Sciatic nerve (tissue), 2 donors: ENCODE results near the gene LHX8. TPM values are rescaled to one million over a fixed set of nuclear protein-coding genes. Genes with fewer than 3 reads are reported as not detected.

ENCODE experiments used
- ATAC-seq: fragments of 200-7000 bp; cut with Tn5 transposase; one replicate; pipeline ENCODE4 v1.9.1; 2020; ENCODE audit warnings: mild to moderate bottlenecking, moderate library complexity
- DNase-seq: peaks from one replicate; pipeline ENCODE4 v3.0.0-alpha.2; 2020; ENCODE audit warnings: low spot score
- intact Hi-C: fragments of 100-400 bp; cut with DNase I; formaldehyde crosslinking; loops from one replicate; pipeline ENCODE4 v1.14.2; 2022
- total RNA-seq: library from RNA; stranded (reverse); fragmentation: NEBNext Ultra II Directional; extraction: Animal tissue kit (Norgen Biotek cat#: 25700); gene quantifications from one replicate; pipeline ENCODE4 v1.2.1, GENCODE V29; 2021
- donor health status: DM: no; HTN: no; CAD: no.
- donor health status: DM: no; HTN: no; CAD: no.

LHX8 gene
- total RNA-seq, 1 donor from 2014 or later: not detected

- DNase-seq: no peak
- intact Hi-C loops: no loop called here
- no peak for ATAC-seq
Observed at GRCh38 chr1:75131565-75132241, 2.5 kb upstream of the LHX8 start.

DNA sequence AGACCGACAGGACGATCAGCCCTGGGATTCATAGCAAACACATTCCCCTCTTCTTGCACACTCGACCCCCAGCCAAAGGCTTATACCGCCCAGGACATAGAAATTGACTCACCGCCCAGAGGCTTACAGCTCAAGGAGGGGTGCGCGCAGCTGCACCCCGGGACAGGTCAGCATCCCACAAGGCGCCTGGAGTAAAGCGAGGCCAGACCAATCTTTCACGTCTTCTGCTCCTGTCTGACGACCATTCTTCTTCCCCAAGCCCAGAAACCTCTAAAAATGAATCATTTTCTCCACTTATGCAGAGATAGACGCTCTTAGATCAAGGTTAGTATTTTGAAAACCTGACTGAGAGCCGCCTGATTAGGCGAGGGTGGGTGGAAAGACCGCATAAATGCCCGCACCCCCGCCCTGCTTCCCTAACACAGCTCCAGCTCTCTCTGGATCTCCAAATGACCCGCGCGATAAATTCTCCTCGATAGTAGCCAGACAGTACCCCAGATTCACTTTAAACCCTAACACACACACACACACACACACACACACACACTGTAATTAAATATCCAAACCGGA lies 1.9 kb upstream of the LHX8 start:
- intact Hi-C loops: no loop called here
- no peak for DNase-seq
- no peak for ATAC-seq

DNA sequence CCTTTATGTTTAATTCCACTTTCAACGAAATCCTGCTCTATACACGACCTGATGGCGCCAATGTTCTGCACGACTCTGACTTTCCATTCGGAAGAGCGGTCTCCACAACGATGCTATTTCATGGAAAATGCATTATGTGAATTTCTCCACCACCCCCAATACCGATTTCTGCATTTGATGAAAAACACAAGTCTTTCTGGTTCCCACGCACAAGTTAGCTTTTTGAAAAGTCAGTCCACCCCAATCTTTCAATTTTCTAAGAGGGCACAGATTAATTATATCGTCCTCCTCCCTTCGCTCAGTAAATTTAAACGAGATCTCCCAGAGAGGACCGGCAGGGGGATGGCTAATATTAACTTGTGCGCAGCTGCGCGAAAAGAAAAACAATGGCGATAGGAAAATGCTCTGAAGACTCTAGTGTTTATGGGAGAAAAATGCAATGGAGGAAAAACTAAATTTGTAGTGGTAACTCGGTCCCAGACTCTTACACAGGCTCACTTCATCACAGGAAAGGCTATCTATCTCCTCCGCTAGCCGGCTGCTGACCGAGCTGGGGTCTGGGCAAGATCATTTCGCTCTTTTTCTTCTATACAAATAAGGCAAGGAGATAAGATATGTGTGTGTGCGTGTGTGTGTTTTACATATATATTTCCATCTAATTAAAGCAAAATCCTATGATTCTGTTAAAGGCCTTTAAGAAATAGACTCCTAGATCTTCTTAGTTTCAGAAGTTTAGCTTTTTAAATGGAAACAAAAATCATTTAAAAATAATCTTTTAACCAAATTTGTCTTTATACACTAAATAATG lies 1.2 kb upstream of the LHX8 start:
- DNase-seq (no peak), ATAC-seq (no peak)
- intact Hi-C loops: no loop called here

- ATAC-seq (peak; percentile 36), DNase-seq (no peak)
- intact Hi-C loops: no loop called here
Observed at GRCh38 chr1:75134647-75135572, 722 bp downstream of the LHX8 start.

- no peak for ATAC-seq
- intact Hi-C loops: no loop called here
- no peak for DNase-seq
Observed at GRCh38 chr1:75135573-75136194, 1.5 kb downstream of the LHX8 start.

DNA sequence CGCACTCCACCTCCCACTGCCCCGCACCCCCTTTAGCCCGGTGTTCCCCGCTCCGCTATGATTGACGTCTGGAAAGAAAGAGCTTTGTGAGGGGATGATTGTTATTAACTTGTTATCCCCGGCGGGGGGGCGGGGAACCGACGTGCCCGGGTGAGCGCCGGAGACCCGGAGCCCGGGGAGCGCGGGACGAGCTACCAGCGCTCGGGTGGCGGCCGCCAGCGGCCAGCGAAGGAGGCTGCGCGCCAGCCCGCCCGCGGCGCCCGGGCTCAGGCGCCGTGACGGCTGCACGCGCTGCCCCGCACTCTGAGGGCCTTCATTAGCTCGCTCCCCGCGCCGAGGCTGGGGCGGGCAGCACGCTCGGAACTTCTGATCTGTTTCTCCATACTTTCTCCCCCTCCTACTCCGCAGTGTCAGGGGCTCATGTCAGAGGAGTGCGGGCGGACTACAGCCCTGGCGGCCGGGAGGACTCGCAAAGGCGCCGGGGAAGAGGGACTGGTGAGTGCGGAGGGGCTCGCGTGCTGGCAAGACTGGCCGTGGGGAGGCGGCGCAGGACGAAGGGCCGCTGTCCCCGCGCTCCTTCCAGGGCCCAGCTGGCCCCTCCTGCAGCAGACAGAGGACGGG lies 2.1 kb downstream of the LHX8 start:
- no peak for ATAC-seq
- DNase-seq: no peak
- intact Hi-C loops: no loop called here

- DNase-seq: no peak
- no peak for ATAC-seq
- intact Hi-C loops: no loop called here
Observed at GRCh38 chr1:75136921-75137641, 2.9 kb downstream of the LHX8 start.

GRCh38 chr1:75152092-75152491 lies 17.9 kb downstream of the LHX8 start:
- ATAC-seq (no peak), DNase-seq (no peak)
- intact Hi-C loops: no loop called here

- intact Hi-C loops: no loop called here
- ATAC-seq (no peak), DNase-seq (no peak)
Observed at GRCh38 chr1:75159154-75159553, 25.0 kb downstream of the LHX8 start.

GRCh38 chr1:75165264-75165663 lies 31.1 kb downstream of the LHX8 start:
- ATAC-seq (no peak), DNase-seq (no peak)
- intact Hi-C loops: loop anchor here (10.0 kb wide), 1 partner anchor 960 kb away; no protein-coding TSS in a partner anchor

DNA sequence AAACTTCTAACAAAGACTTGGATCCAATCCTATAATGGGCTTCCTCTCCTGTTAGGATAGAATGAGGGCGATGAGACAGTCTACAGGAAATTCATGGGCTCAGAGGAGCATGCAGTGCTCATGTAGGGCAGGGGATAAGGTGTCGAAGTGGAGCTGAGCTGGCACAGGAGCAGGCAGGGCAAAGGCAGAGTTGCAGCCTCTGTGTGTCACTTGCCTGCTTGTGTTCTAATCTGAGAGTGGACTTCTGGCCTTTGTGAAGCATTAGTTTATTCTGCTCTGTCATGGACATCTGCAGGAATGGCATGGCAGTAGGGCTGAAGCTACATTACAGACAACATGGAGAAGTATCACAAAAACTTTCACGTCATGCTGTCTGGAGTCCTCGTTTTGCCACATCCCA lies 32.6 kb downstream of the LHX8 start:
- no peak for ATAC-seq
- DNase-seq: no peak
- intact Hi-C loops: loop anchor here (10.0 kb wide), 1 partner anchor 962 kb away; no protein-coding TSS in a partner anchor

- intact Hi-C loops: no loop called here
Observed at GRCh38 chr1:75170011-75170410, 35.8 kb downstream of the LHX8 start.

GRCh38 chr1:75170981-75171380 lies 36.8 kb downstream of the LHX8 start:
- intact Hi-C loops: no loop called here
- ATAC-seq: no peak
- no peak for DNase-seq

More at GRCh38 chr1:75170011-75170410, 35.8 kb downstream of the LHX8 start:
- ATAC-seq (no peak), DNase-seq (no peak)

DNA sequence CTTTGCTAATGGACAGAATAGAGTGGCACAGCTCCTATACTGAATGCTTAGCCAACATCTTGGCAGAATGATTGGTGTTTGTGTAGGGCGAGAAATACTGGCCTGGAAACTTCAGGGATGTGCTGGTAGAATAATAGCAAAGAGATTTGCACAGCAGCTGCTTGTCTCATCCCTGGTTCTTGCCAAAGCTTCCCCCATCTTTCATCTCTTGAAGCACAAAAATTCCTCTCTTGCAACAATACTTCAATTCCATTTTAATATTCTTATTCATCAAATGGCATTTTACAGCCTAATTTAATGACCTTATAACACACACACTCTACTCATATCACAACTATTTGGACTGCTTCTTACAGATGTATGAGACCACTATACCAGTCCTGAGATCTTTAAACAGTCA lies 37.7 kb downstream of the LHX8 start:
- ATAC-seq (no peak), DNase-seq (no peak)
- intact Hi-C loops: no loop called here

DNA sequence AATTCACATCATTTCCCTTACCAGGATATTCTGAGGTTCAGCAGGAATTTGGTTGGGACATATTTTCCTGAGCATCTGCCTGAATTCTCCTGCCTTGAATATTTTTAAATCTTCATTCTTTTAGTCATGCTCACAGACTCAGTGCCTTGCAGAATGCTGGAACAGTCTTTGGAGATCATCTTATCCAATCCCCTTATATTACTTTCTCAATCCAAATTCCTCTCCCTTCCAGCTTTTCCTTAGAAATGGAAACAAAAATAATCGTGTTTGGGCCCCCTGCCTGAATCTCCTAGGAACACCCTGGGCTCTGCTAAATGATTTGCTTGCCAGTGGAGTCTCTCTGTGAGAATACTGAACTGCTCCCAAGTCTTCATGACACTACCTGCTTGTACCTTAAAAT lies 38.4 kb downstream of the LHX8 start:
- DNase-seq (no peak), ATAC-seq (peak; percentile 65)
- intact Hi-C loops: no loop called here

- intact Hi-C loops: no loop called here
- ATAC-seq: no peak
- DNase-seq: no peak
Observed at GRCh38 chr1:75174031-75174760, 40.0 kb downstream of the LHX8 start.
